Lung (tissue), 12 donors: Measurements from ENCODE around the gene ISM1. TPM values are rescaled to one million over a fixed set of nuclear protein-coding genes. Genes with fewer than 3 reads are reported as not detected.
"Not testable (repeated sequence)": the region's sequence is repeated elsewhere in the genome, so short reads cannot be mapped to it uniquely, and the experiment has no call there.

Source experiments
- ATAC-seq: fragments of 200-7000 bp; cut with Tn5 transposase; one replicate; pipeline ENCODE4 v1.9.1; 2020; ENCODE audit warnings: moderate number of reproducible peaks; ENCODE audit not compliant: insufficient read depth, low FRiP score
- DNase-seq, 3 donors: peaks; one replicate each; pipeline ENCODE4 v3.0.0-alpha.2; 2013 to 2017
- H3K27ac ChIP-seq, 2 donors: one replicate each; pipeline ENCODE4 v1.5.1; 2013; ENCODE audit warnings: mild to moderate bottlenecking in 2 of 2, moderate library complexity in 2 of 2, control low read depth in 1 of 2, inconsistent platforms in 1 of 2, low read depth in 1 of 2, low read length in 1 of 2
- H3K27me3 ChIP-seq, 3 donors: one replicate each; pipeline ENCODE4 v1.5.1; 2013; ENCODE audit warnings: low read length in 2 of 3; ENCODE audit not compliant: control insufficient read depth in 3 of 3, insufficient read depth in 3 of 3
- H3K36me3 ChIP-seq, 4 donors: one replicate each; pipeline ENCODE4 v1.5.1; 2013; ENCODE audit warnings: low read length in 4 of 4, mild to moderate bottlenecking in 1 of 4, moderate library complexity in 1 of 4; ENCODE audit not compliant: control insufficient read depth in 4 of 4, insufficient read depth in 4 of 4
- H3K4me1 ChIP-seq, 5 donors: one replicate each; pipeline ENCODE4 v1.5.1; 2013; ENCODE audit warnings: low read length in 5 of 5, mild to moderate bottlenecking in 2 of 5, moderate library complexity in 1 of 5; ENCODE audit not compliant: control insufficient read depth in 5 of 5, insufficient read depth in 5 of 5
- H3K4me3 ChIP-seq: one replicate; pipeline ENCODE4 v1.5.1; 2013; ENCODE audit warnings: mild to moderate bottlenecking, control low read depth, moderate library complexity
- H3K9ac ChIP-seq, 2 donors: one replicate each; pipeline ENCODE4 v1.5.1; 2013; ENCODE audit warnings: low read length in 2 of 2, control low read depth in 1 of 2; ENCODE audit not compliant: insufficient read depth in 1 of 2
- H3K9me3 ChIP-seq, 4 donors: one replicate each; pipeline ENCODE4 v1.5.1; 2013; ENCODE audit warnings: low read length in 3 of 4, mild to moderate bottlenecking in 1 of 4, moderate library complexity in 1 of 4; ENCODE audit not compliant: control insufficient read depth in 4 of 4, insufficient read depth in 3 of 4
- WGBS, 2 donors: extraction: QIAGEN DNeasy Blood & Tissue Kit; methylation state at CpG; one replicate each; pipeline ENCODE4 v1.1.7; 2013; 5-methylcytosine and 5-hydroxymethylcytosine counted together
- polyA plus RNA-seq, 2 donors: library from polyadenylated mRNA; stranded (reverse); fragments of 200-250 nt; gene quantifications; one replicate each; pipeline ENCODE4 v1.2.1, GENCODE V29; 2013
- total RNA-seq, 2 donors: library from RNA; depleted of rRNA in 1 of 2; stranded (reverse); fragments of >200 nt in 1 of 2; gene quantifications; one replicate each; pipeline ENCODE4 v1.2.1, GENCODE V29; 2014 to 2021
- TF ChIP-seq, protein P1 (sequence below): IDR thresholded peaks from 2 replicates; pipeline ENCODE4 v1.5.1; 2012; ENCODE audit warnings: mild to moderate bottlenecking; ENCODE audit errors: control extremely low read depth, extremely low read depth
- donor health status: control.
- donor health status: control.
- donor health status: Bipolar disorder and iron deficiency.
- donor health status: healthy.
- donor health status: DM: yes; HTN: yes; CAD: no.

Gene ISM1
- total and polyA plus RNA-seq, 4 donors = 1.6 to 13.6 (median 2.9) TPM

- peak overlapping the region in 1 of 2 donors; percentile 42 for H3K27ac ChIP-seq
- H3K36me3 ChIP-seq = no peaks in the 10 kb centered on the region
- no peak for ATAC-seq
- TF ChIP-seq, protein P1, sequence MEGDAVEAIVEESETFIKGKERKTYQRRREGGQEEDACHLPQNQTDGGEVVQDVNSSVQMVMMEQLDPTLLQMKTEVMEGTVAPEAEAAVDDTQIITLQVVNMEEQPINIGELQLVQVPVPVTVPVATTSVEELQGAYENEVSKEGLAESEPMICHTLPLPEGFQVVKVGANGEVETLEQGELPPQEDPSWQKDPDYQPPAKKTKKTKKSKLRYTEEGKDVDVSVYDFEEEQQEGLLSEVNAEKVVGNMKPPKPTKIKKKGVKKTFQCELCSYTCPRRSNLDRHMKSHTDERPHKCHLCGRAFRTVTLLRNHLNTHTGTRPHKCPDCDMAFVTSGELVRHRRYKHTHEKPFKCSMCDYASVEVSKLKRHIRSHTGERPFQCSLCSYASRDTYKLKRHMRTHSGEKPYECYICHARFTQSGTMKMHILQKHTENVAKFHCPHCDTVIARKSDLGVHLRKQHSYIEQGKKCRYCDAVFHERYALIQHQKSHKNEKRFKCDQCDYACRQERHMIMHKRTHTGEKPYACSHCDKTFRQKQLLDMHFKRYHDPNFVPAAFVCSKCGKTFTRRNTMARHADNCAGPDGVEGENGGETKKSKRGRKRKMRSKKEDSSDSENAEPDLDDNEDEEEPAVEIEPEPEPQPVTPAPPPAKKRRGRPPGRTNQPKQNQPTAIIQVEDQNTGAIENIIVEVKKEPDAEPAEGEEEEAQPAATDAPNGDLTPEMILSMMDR = no peak
- H3K9me3 ChIP-seq = peaks cover 0 to 2% (median 0%) of the 10 kb centered on the region in 4 donors
- no peak overlapping the region for H3K9ac ChIP-seq
- no peak for DNase-seq
- H3K4me3 ChIP-seq = no peak overlapping the region
- peaks cover 0 to 3% (median 0%) of the 10 kb centered on the region in 3 donors for H3K27me3 ChIP-seq
- H3K4me1 ChIP-seq = peaks cover 0 to 4% (median 0%) of the 10 kb centered on the region in 5 donors
- WGBS, 2 donors = 55 to 66% methylated on average over 7 of the region's 7 CpGs
These were observed 10.1 kb downstream of the ISM1 start for GRCh38 chr20:13231031-13231752.

DNA sequence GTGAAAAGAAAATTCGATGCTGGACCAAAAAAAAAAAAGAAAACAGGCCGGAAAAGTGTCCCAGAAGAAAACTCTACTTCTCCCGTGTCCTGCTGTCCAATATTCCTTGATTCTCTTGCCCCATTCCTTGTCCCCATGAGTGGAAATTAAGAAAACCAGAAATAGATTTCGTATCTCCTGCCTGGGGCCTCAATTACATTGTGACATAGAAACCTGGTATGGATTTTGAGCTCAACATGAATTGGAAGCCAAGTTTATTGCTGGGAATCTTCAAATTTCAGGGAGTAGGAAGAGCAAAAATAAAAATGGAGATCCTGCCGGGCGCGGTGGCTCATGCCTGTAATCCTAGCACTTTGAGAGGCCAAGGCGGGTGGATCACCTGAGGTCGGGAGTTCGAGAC lies 11.9 kb downstream of the ISM1 start:
- TF ChIP-seq, protein P1 = no peak

DNA sequence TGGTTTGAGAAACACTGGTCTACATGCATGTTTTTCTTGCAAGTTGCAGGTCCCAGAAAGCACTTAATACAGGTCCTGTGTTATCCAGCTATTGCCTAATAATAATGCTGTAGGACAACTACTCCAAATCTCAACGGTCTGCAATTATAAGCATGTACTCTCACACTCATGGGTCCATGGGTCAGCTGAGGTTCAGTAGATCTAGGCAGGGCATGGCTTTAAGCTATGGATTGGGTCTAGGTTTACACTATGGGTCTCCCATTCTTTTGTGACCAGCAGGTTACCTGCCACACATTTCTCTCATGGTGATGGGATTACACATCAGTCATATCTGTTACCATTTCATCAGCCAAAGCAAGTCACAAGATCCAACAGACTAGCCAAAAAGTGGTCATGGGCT lies 13.9 kb downstream of the ISM1 start:
- H3K9me3 ChIP-seq = no peaks in the 10 kb centered on the region
- ATAC-seq = no peak
- 59 to 78% methylated on average over 1 of the region's 1 CpG for WGBS, 2 donors
- H3K36me3 ChIP-seq = no peaks in the 10 kb centered on the region
- DNase-seq = no peak
- H3K27me3 ChIP-seq = no peaks in the 10 kb centered on the region
- peaks cover 0 to 4% (median 0%) of the 10 kb centered on the region in 5 donors for H3K4me1 ChIP-seq
- H3K27ac ChIP-seq = no peak overlapping the region
- TF ChIP-seq, protein P1 = no peak
- no peak overlapping the region for H3K9ac ChIP-seq
- no peak overlapping the region for H3K4me3 ChIP-seq

More for the DNA sequence above, 11.9 kb downstream of the ISM1 start:
- Histone ChIP-seq H3K9me3 (no peaks in the 10 kb centered on the region), H3K4me1 (peaks cover 0 to 4% (median 0%) of the 10 kb centered on the region in 5 donors), H3K27ac (no peak overlapping the region), H3K36me3 (no peaks in the 10 kb centered on the region), H3K4me3 (no peak overlapping the region), H3K9ac (no peak overlapping the region), H3K27me3 (no peaks in the 10 kb centered on the region)
- ATAC-seq = no peak
- DNase-seq = no peak
- 91 to 96% methylated on average over 10 of the region's 10 CpGs for WGBS, 2 donors

- not testable (repeated sequence) for H3K9ac ChIP-seq, H3K36me3 ChIP-seq, DNase-seq, H3K4me1 ChIP-seq, H3K4me3 ChIP-seq, H3K27ac ChIP-seq, ATAC-seq, H3K27me3 ChIP-seq, H3K9me3 ChIP-seq
- WGBS, 2 donors = 93 to 95% methylated on average over 2 of the region's 2 CpGs
These were observed 15.3 kb downstream of the ISM1 start for GRCh38 chr20:13236360-13236759.
